Mesothelial cell of epicardium (in vitro differentiated cells): ENCODE data around the gene A4GALT. TPM values are rescaled to one million over a fixed set of nuclear protein-coding genes. Genes with fewer than 3 reads are reported as not detected.
A peak's percentile ranks its signal among the peaks of the same experiment; 100 is the strongest.

Source experiments
- DNase-seq, 2 experiments: peaks; one replicate each; pipeline ENCODE4 v3.0.0; 2021; ENCODE audit warnings: low spot score in 2 of 2; ENCODE audit not compliant: unreplicated experiment in 2 of 2
- H3K27ac Mint-ChIP-seq: 2 replicates; pipeline ENCODE4 v1.8.0; 2021; ENCODE audit warnings: mixed read lengths
- H3K27me3 Mint-ChIP-seq: 2 replicates; pipeline ENCODE4 v1.8.0; 2021; ENCODE audit warnings: low read depth, mixed read lengths
- H3K36me3 Mint-ChIP-seq: 2 replicates; pipeline ENCODE4 v1.8.0; 2021; ENCODE audit warnings: mixed read lengths
- H3K4me1 Mint-ChIP-seq: 2 replicates; pipeline ENCODE4 v1.8.0; 2021; ENCODE audit warnings: mixed read lengths
- H3K4me3 Mint-ChIP-seq: 2 replicates; pipeline ENCODE4 v1.8.0; 2021; ENCODE audit warnings: mild to moderate bottlenecking, moderate library complexity, mixed read lengths
- H3K9me3 Mint-ChIP-seq: 2 replicates; pipeline ENCODE4 v1.8.0; 2021; ENCODE audit warnings: mixed read lengths
- total RNA-seq: library from RNA; stranded (reverse); gene quantifications from 3 replicates; pipeline ENCODE4 v1.2.1, GENCODE V29; 2021
- TF ChIP-seq, protein P1 (sequence below): fragments of 200-600 bp; sonication (generic); IDR thresholded peaks from one replicate; pipeline ENCODE4 v1.5.0; 2021; ENCODE audit warnings: antibody characterized with exemption; ENCODE audit not compliant: unreplicated experiment

The A4GALT gene, protein sequence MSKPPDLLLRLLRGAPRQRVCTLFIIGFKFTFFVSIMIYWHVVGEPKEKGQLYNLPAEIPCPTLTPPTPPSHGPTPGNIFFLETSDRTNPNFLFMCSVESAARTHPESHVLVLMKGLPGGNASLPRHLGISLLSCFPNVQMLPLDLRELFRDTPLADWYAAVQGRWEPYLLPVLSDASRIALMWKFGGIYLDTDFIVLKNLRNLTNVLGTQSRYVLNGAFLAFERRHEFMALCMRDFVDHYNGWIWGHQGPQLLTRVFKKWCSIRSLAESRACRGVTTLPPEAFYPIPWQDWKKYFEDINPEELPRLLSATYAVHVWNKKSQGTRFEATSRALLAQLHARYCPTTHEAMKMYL
- total RNA-seq = 0.67 to 0.84 TPM (median 0.82 TPM) in 3 replicates

- H3K9me3 Mint-ChIP-seq = no peaks in the 10 kb centered on the region
- no peak for DNase-seq
- no peak within 1 kb of the TSS for H3K27ac Mint-ChIP-seq
- peak within 1 kb of the TSS; percentile 64 for H3K4me3 Mint-ChIP-seq
- peaks cover 62% of the 10 kb centered on the region for H3K27me3 Mint-ChIP-seq
- TF ChIP-seq, protein P1, sequence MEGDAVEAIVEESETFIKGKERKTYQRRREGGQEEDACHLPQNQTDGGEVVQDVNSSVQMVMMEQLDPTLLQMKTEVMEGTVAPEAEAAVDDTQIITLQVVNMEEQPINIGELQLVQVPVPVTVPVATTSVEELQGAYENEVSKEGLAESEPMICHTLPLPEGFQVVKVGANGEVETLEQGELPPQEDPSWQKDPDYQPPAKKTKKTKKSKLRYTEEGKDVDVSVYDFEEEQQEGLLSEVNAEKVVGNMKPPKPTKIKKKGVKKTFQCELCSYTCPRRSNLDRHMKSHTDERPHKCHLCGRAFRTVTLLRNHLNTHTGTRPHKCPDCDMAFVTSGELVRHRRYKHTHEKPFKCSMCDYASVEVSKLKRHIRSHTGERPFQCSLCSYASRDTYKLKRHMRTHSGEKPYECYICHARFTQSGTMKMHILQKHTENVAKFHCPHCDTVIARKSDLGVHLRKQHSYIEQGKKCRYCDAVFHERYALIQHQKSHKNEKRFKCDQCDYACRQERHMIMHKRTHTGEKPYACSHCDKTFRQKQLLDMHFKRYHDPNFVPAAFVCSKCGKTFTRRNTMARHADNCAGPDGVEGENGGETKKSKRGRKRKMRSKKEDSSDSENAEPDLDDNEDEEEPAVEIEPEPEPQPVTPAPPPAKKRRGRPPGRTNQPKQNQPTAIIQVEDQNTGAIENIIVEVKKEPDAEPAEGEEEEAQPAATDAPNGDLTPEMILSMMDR = no peak
- peaks cover 26% of the 10 kb centered on the region for H3K4me1 Mint-ChIP-seq
- no peaks in the 10 kb centered on the region for H3K36me3 Mint-ChIP-seq
Observed at GRCh38 chr22:42720263-42721044, at the start of gene A4GALT. A4GALT (minus strand) TSS chr22:42720870; CDS start chr22:42693951, 26,919 bp downstream.

- Mint-ChIP-seq H3K4me1 (peaks cover 22% of the 10 kb centered on the region), H3K4me3 (no peak overlapping the region), H3K9me3 (no peaks in the 10 kb centered on the region), H3K27ac (no peak overlapping the region), H3K27me3 (no peaks in the 10 kb centered on the region), H3K36me3 (no peaks in the 10 kb centered on the region)
- TF ChIP-seq, protein P1 = no peak
- no peak for DNase-seq
Observed at GRCh38 chr22:42770448-42770726, 49.7 kb upstream of the A4GALT start.

DNA sequence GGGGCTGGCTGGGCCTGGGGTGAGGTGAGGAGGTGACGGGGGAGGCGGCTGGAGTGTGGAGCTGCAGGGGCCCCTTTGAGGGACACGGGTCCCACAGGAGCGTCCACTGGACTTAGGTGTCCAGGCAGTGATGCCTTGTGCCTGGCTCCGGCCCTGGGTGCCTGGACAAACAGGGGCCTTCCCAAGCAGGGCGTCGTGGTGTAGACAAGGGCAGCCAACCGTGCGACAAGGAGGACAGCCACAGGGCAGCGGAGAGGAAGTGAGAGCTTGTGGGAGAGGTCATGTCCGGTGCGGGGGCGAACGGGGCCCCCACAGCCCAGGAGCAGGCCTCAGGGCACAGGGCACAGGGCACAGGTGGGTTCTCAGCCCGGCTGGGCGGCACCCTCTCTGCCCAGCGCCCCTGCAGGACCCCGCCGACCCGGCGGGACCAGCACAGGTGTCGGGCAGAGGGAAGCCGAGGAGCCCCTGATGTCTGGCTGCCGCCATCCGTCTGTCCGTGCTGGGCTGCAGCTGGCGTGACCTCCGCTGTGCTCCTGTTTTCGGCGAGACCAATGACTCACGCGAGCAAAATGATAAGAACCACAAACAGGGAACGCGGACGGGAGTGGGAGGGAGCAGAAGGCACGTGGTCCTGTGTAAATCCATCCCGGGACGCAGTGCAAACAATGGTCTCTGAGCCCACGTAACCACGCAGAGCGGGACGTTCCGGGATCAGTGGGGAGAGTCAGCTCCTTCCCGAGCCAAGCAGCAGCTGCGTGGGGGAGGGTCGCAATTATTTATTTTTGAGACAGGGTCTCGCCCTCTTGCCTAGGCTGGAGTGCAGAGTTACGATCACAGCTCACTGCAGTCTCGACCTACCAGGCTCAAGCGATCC, 49.1 kb upstream of the A4GALT start:
- H3K9me3 Mint-ChIP-seq = no peaks in the 10 kb centered on the region
- H3K36me3 Mint-ChIP-seq = no peaks in the 10 kb centered on the region
- no peak overlapping the region for H3K4me3 Mint-ChIP-seq
- no peak for DNase-seq
- H3K27me3 Mint-ChIP-seq = no peaks in the 10 kb centered on the region
- H3K27ac Mint-ChIP-seq = peak overlapping the region; percentile 15
- H3K4me1 Mint-ChIP-seq = peaks cover 22% of the 10 kb centered on the region
- TF ChIP-seq, protein P1 = no peak

DNA sequence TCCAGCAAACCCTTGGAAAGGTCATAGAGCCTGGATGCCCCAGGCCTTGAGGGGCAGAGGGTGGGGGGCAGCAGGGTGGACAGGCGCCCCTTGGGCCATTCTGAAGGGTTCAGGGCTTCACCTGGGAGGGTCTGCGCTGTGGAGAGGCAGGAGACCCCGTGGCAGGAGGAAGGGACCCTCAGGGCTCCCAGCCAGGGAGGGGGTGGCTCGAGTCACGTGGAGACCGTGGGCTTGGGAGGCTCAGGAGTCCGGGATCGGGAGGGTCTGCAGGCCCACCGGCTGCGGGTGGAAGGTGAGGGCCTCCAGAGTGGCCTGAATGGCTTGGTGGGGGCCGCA, 48.5 kb upstream of the A4GALT start:
- peaks cover 22% of the 10 kb centered on the region for H3K4me1 Mint-ChIP-seq
- DNase-seq = no peak
- H3K36me3 Mint-ChIP-seq = no peaks in the 10 kb centered on the region
- H3K9me3 Mint-ChIP-seq = no peaks in the 10 kb centered on the region
- TF ChIP-seq, protein P1 = no peak
- no peak overlapping the region for H3K4me3 Mint-ChIP-seq
- H3K27me3 Mint-ChIP-seq = no peaks in the 10 kb centered on the region
- H3K27ac Mint-ChIP-seq = no peak overlapping the region

DNA sequence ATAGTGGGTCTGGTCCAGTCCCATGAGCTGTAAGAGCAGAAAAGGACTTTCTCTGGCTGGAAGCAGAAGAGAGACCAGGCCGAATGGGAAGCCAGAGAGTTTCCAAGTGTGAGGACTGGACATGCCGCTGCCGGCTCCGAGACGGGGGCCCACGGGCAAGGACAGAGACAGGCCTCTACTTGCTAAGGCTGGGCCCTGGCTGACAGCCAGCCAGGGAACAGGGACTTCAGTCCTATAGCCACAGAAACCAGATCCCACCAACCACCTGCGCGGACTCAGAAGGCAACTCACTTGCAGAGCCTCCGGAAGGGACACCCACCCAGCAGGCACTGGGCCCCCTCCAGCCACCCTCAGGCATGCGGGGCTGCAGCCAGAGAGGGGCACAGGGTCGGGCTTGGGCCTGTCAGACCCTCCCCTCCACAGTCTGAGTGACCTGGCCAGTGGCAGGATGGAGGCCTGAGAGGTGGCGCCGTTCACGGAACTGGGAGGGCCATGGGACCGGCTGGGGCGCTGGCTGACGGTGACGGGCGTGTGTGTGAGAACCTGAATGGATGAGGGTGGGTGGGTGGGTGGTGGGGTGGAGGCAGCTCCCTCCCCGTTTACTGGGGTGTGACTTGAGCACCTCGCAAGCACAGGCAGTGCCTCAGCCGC, 47.8 kb upstream of the A4GALT start:
- no peaks in the 10 kb centered on the region for H3K27me3 Mint-ChIP-seq
- no peaks in the 10 kb centered on the region for H3K9me3 Mint-ChIP-seq
- peak in 1 of 2 experiments; percentile 46 for DNase-seq
- H3K4me1 Mint-ChIP-seq = peaks cover 21% of the 10 kb centered on the region
- H3K36me3 Mint-ChIP-seq = no peaks in the 10 kb centered on the region
- TF ChIP-seq, protein P1 = no peak
- H3K27ac Mint-ChIP-seq = peak overlapping the region; percentile 82
- H3K4me3 Mint-ChIP-seq = no peak overlapping the region
